NCI-H2029 (cell line): ENCODE results near the gene NANOS1.
A peak's percentile ranks its signal among the peaks of the same experiment; 100 is the strongest.

Experiments
- DNase-seq: peaks from one replicate; lab custom pipeline; 2025; lab: John Stamatoyannopoulos, UW

Gene NANOS1

GRCh38 chr10:119029613-119030420 is at the start of gene NANOS1:
TSS of gene NANOS1 (plus strand) at chr10:119029714. CDS start at chr10:119029802, 88 bp downstream.
- DNase-seq = no peak

- no peak for DNase-seq
Measured at GRCh38 chr10:118980135-118980865, 49.2 kb upstream of the NANOS1 start.

GRCh38 chr10:118980870-118981269 is 48.6 kb upstream of the NANOS1 start:
- no peak for DNase-seq

GRCh38 chr10:118981946-118982345 is 47.6 kb upstream of the NANOS1 start:
- no peak for DNase-seq

GRCh38 chr10:118982366-118982765 is 47.1 kb upstream of the NANOS1 start:
- DNase-seq = no peak

GRCh38 chr10:118983263-118983662 is 46.3 kb upstream of the NANOS1 start:
- DNase-seq = peak; percentile 6

GRCh38 chr10:118985576-118985975 is 43.9 kb upstream of the NANOS1 start:
- DNase-seq = no peak

- DNase-seq = no peak
Measured at GRCh38 chr10:118986815-118987790, 42.4 kb upstream of the NANOS1 start.

- no peak for DNase-seq
Measured at GRCh38 chr10:118990326-118990725, 39.2 kb upstream of the NANOS1 start.

GRCh38 chr10:118992496-118992895 is 37.0 kb upstream of the NANOS1 start:
- no peak for DNase-seq

- no peak for DNase-seq
Measured at GRCh38 chr10:118993214-118993613, 36.3 kb upstream of the NANOS1 start.

- DNase-seq = no peak
Measured at GRCh38 chr10:118994321-118994720, 35.2 kb upstream of the NANOS1 start.

GRCh38 chr10:118995739-118996138 is 33.8 kb upstream of the NANOS1 start:
- DNase-seq = no peak

GRCh38 chr10:118997379-118997778 is 32.1 kb upstream of the NANOS1 start:
- DNase-seq = no peak

GRCh38 chr10:118998183-118998582 is 31.3 kb upstream of the NANOS1 start:
- no peak for DNase-seq

GRCh38 chr10:119001717-119002500 is 27.6 kb upstream of the NANOS1 start:
- no peak for DNase-seq

- DNase-seq = no peak
Measured at GRCh38 chr10:119003572-119004289, 25.8 kb upstream of the NANOS1 start.

GRCh38 chr10:119005362-119006043 is 24.0 kb upstream of the NANOS1 start:
- DNase-seq = no peak

- DNase-seq = no peak
Measured at GRCh38 chr10:119006451-119007210, 22.9 kb upstream of the NANOS1 start.
